ENCODE results near the gene DAB2IP.

DAB2IP gene

GRCh38 chr9:121725008-121725775 is 73.8 kb downstream of the DAB2IP start:
- no peaks in the 10 kb centered on the region for H3K9me3 Mint-ChIP-seq
- no peaks in the 10 kb centered on the region for H3K27me3 Mint-ChIP-seq
- no peak overlapping the region for H3K4me3 Mint-ChIP-seq
- no peaks in the 10 kb centered on the region for H3K36me3 Mint-ChIP-seq
- no peak overlapping the region for H3K27ac Mint-ChIP-seq
- H3K4me1 Mint-ChIP-seq = no peaks in the 10 kb centered on the region

- Mint-ChIP-seq H3K27me3 (no peaks in the 10 kb centered on the region), H3K4me1 (no peaks in the 10 kb centered on the region), H3K4me3 (no peak overlapping the region), H3K9me3 (no peaks in the 10 kb centered on the region), H3K27ac (no peak overlapping the region), H3K36me3 (no peaks in the 10 kb centered on the region)
These were observed 76.0 kb downstream of the DAB2IP start for GRCh38 chr9:121727295-121728020.

GRCh38 chr9:121728916-121729315 is 77.5 kb downstream of the DAB2IP start:
- no peaks in the 10 kb centered on the region for H3K4me1 Mint-ChIP-seq
- no peak overlapping the region for H3K4me3 Mint-ChIP-seq
- H3K27ac Mint-ChIP-seq = no peak overlapping the region
- H3K9me3 Mint-ChIP-seq = no peaks in the 10 kb centered on the region
- H3K36me3 Mint-ChIP-seq = no peaks in the 10 kb centered on the region
- H3K27me3 Mint-ChIP-seq = peaks cover 4% of the 10 kb centered on the region

GRCh38 chr9:121729769-121730562 is 78.5 kb downstream of the DAB2IP start:
- H3K4me3 Mint-ChIP-seq = no peak overlapping the region
- no peaks in the 10 kb centered on the region for H3K9me3 Mint-ChIP-seq
- no peak overlapping the region for H3K27ac Mint-ChIP-seq
- peaks cover 10% of the 10 kb centered on the region for H3K27me3 Mint-ChIP-seq
- no peaks in the 10 kb centered on the region for H3K36me3 Mint-ChIP-seq
- no peaks in the 10 kb centered on the region for H3K4me1 Mint-ChIP-seq

- Mint-ChIP-seq H3K27ac (no peak overlapping the region), H3K27me3 (peaks cover 17% of the 10 kb centered on the region), H3K4me3 (no peak overlapping the region), H3K36me3 (no peaks in the 10 kb centered on the region), H3K9me3 (no peaks in the 10 kb centered on the region), H3K4me1 (no peaks in the 10 kb centered on the region)
These were observed 79.7 kb downstream of the DAB2IP start for GRCh38 chr9:121731090-121731489.

GRCh38 chr9:121731919-121732318 is 80.5 kb downstream of the DAB2IP start:
- Mint-ChIP-seq H3K27me3 (peaks cover 21% of the 10 kb centered on the region), H3K9me3 (no peaks in the 10 kb centered on the region), H3K4me3 (no peak overlapping the region), H3K4me1 (peaks cover 3% of the 10 kb centered on the region), H3K27ac (no peak overlapping the region), H3K36me3 (no peaks in the 10 kb centered on the region)

GRCh38 chr9:121732389-121732788 is 81.0 kb downstream of the DAB2IP start:
- Mint-ChIP-seq H3K9me3 (no peaks in the 10 kb centered on the region), H3K4me1 (peaks cover 3% of the 10 kb centered on the region), H3K36me3 (no peaks in the 10 kb centered on the region), H3K27ac (no peak overlapping the region), H3K27me3 (peaks cover 21% of the 10 kb centered on the region), H3K4me3 (no peak overlapping the region)

- Mint-ChIP-seq H3K4me3 (no peak overlapping the region), H3K9me3 (no peaks in the 10 kb centered on the region), H3K4me1 (peaks cover 3% of the 10 kb centered on the region), H3K27ac (no peak overlapping the region), H3K27me3 (peaks cover 21% of the 10 kb centered on the region), H3K36me3 (no peaks in the 10 kb centered on the region)
These were observed 81.5 kb downstream of the DAB2IP start for GRCh38 chr9:121732886-121733285.

- H3K27ac Mint-ChIP-seq = no peak overlapping the region
- peaks cover 21% of the 10 kb centered on the region for H3K27me3 Mint-ChIP-seq
- H3K36me3 Mint-ChIP-seq = no peaks in the 10 kb centered on the region
- peaks cover 3% of the 10 kb centered on the region for H3K4me1 Mint-ChIP-seq
- H3K4me3 Mint-ChIP-seq = no peak overlapping the region
- H3K9me3 Mint-ChIP-seq = no peaks in the 10 kb centered on the region
These were observed 83.0 kb downstream of the DAB2IP start for GRCh38 chr9:121734465-121734864.

GRCh38 chr9:121735065-121735792 is 83.8 kb downstream of the DAB2IP start:
- H3K4me1 Mint-ChIP-seq = peaks cover 3% of the 10 kb centered on the region
- H3K27ac Mint-ChIP-seq = no peak overlapping the region
- no peak overlapping the region for H3K4me3 Mint-ChIP-seq
- H3K9me3 Mint-ChIP-seq = no peaks in the 10 kb centered on the region
- H3K36me3 Mint-ChIP-seq = no peaks in the 10 kb centered on the region
- H3K27me3 Mint-ChIP-seq = peaks cover 21% of the 10 kb centered on the region

GRCh38 chr9:121735793-121736770 is 84.6 kb downstream of the DAB2IP start:
- Mint-ChIP-seq H3K4me3 (peak overlapping the region; percentile 30), H3K27ac (no peak overlapping the region), H3K4me1 (peaks cover 3% of the 10 kb centered on the region), H3K36me3 (no peaks in the 10 kb centered on the region), H3K27me3 (peaks cover 21% of the 10 kb centered on the region), H3K9me3 (no peaks in the 10 kb centered on the region)

- Mint-ChIP-seq H3K36me3 (no peaks in the 10 kb centered on the region), H3K27me3 (peaks cover 21% of the 10 kb centered on the region), H3K4me3 (no peak overlapping the region), H3K9me3 (no peaks in the 10 kb centered on the region), H3K27ac (no peak overlapping the region), H3K4me1 (peaks cover 3% of the 10 kb centered on the region)
These were observed 85.6 kb downstream of the DAB2IP start for GRCh38 chr9:121736934-121737462.

- peaks cover 3% of the 10 kb centered on the region for H3K4me1 Mint-ChIP-seq
- H3K27ac Mint-ChIP-seq = no peak overlapping the region
- H3K27me3 Mint-ChIP-seq = peaks cover 21% of the 10 kb centered on the region
- H3K4me3 Mint-ChIP-seq = no peak overlapping the region
- H3K36me3 Mint-ChIP-seq = no peaks in the 10 kb centered on the region
- no peaks in the 10 kb centered on the region for H3K9me3 Mint-ChIP-seq
These were observed 86.1 kb downstream of the DAB2IP start for GRCh38 chr9:121737481-121737931.

GRCh38 chr9:121738411-121738810 is 87.0 kb downstream of the DAB2IP start:
- Mint-ChIP-seq H3K27ac (no peak overlapping the region), H3K27me3 (peaks cover 19% of the 10 kb centered on the region), H3K9me3 (no peaks in the 10 kb centered on the region), H3K4me1 (peaks cover 3% of the 10 kb centered on the region), H3K36me3 (no peaks in the 10 kb centered on the region), H3K4me3 (no peak overlapping the region)

Measured in activated naive CD4-positive, alpha-beta T cell treated with anti-CD3 and anti-CD28 coated beads, Interleukin-2, amount 50 U/mL, for 24 hours (primary cell).